HepG2 (cell line): ENCODE results near the gene SRBD1. TPM values are rescaled to one million over a fixed set of nuclear protein-coding genes. Genes with fewer than 3 reads are reported as not detected.

ENCODE experiments used
- ATF7 ChIP-seq, 2 experiments: fragments of 450-650 bp in 1 of 2; sonication (generic) in 1 of 2; formaldehyde crosslinking in 1 of 2; IDR thresholded peaks; 2 replicates each; pipeline versions ENCODE4 v1.4.0 to v1.6.1; 2016 to 2020; ENCODE audit warnings: antibody characterized with exemption in 1 of 2, mild to moderate bottlenecking in 1 of 2, missing genetic modification reagents in 1 of 2
- EHMT2 ChIP-seq: fragments of 200-600 bp; sonication (generic); IDR thresholded peaks from 2 replicates; pipeline ENCODE4 v1.7.0; 2017; ENCODE audit warnings: antibody characterized with exemption, low read depth, low read length, borderline replicate concordance
- FOXO4 ChIP-seq: sonication (generic); formaldehyde crosslinking; conservative IDR thresholded peaks from 2 replicates; pipeline ENCODE4 v1.8.1; 2023; ENCODE audit warnings: missing genetic modification reagents
- HINFP ChIP-seq: sonication (generic); formaldehyde crosslinking; IDR thresholded peaks from 2 replicates; pipeline ENCODE4 v1.4.0; 2020; ENCODE audit warnings: low read depth, mild to moderate bottlenecking, missing genetic modification reagents
- IRF9 ChIP-seq: sonication (generic); formaldehyde crosslinking; IDR thresholded peaks from 2 replicates; pipeline ENCODE4 v1.8.0; 2022; ENCODE audit warnings: missing genetic modification reagents, mild to moderate bottlenecking, borderline replicate concordance
- KAT2B ChIP-seq: fragments of 150-350 bp; IDR thresholded peaks from 2 replicates; pipeline ENCODE4 v1.6.1; 2014; ENCODE audit warnings: low read depth, low read length, borderline replicate concordance
- KDM6A ChIP-seq: IDR thresholded peaks from 2 replicates; pipeline ENCODE4 v1.6.1; 2016; ENCODE audit warnings: low read depth
- MIER3 ChIP-seq: IDR thresholded peaks from 2 replicates; pipeline ENCODE4 v1.6.1; 2016; ENCODE audit warnings: missing compliant biosample characterization, borderline replicate concordance
- PREB ChIP-seq: sonication (generic); formaldehyde crosslinking; IDR thresholded peaks from 2 replicates; pipeline ENCODE4 v1.4.0; 2020; ENCODE audit warnings: missing genetic modification reagents
- SKI ChIP-seq: fragments of 450-650 bp; IDR thresholded peaks from one replicate; pipeline ENCODE4 v1.6.1; 2018; ENCODE audit warnings: mild to moderate bottlenecking; ENCODE audit not compliant: partially characterized antibody
- SNAPC2 ChIP-seq: sonication (generic); formaldehyde crosslinking; IDR thresholded peaks from 2 replicates; pipeline ENCODE4 v1.8.1; 2022; ENCODE audit warnings: mild to moderate bottlenecking, missing genetic modification reagents
- SP2 ChIP-seq: sonication (generic); formaldehyde crosslinking; IDR thresholded peaks from 2 replicates; pipeline ENCODE4 v1.5.1; 2020; ENCODE audit warnings: mild to moderate bottlenecking, missing genetic modification reagents
- SRSF9 ChIP-seq: fragments of 200-400 bp; formaldehyde crosslinking; IDR thresholded peaks from 2 replicates; pipeline ENCODE4 v1.6.1; 2018; ENCODE audit warnings: borderline replicate concordance, mild to moderate bottlenecking, low read depth, low read length; ENCODE audit not compliant: insufficient read depth, poor library complexity, severe bottlenecking
- YY1 ChIP-seq: IDR thresholded peaks from 2 replicates; pipeline ENCODE4 v1.6.1; 2011; ENCODE audit warnings: low read length, low read depth, moderate library complexity, mild to moderate bottlenecking; ENCODE audit not compliant: insufficient read depth, insufficient replicate concordance
- ZFP36L1 ChIP-seq: sonication (generic); formaldehyde crosslinking; IDR thresholded peaks from 2 replicates; pipeline ENCODE4 v1.8.0; 2022; ENCODE audit warnings: mild to moderate bottlenecking, missing genetic modification reagents, moderate library complexity
- ZNF138 ChIP-seq: sonication (generic); formaldehyde crosslinking; IDR thresholded peaks from 2 replicates; pipeline ENCODE4 v1.5.0; 2020; ENCODE audit warnings: mild to moderate bottlenecking, low read depth, missing genetic modification reagents
- ZNF207 ChIP-seq: fragments of 450-650 bp; IDR thresholded peaks from 2 replicates; pipeline ENCODE4 v1.6.1; 2016; ENCODE audit warnings: antibody characterized with exemption, borderline replicate concordance
- ZNF331 ChIP-seq: sonication (generic); formaldehyde crosslinking; IDR thresholded peaks from 2 replicates; pipeline ENCODE4 v1.4.0; 2020; ENCODE audit warnings: missing genetic modification reagents
- ZNF432 ChIP-seq: sonication (generic); formaldehyde crosslinking; IDR thresholded peaks from 2 replicates; pipeline ENCODE4 v1.5.0; 2020; ENCODE audit warnings: missing genetic modification reagents, mild to moderate bottlenecking, borderline replicate concordance
- ZNF441 ChIP-seq: sonication (generic); formaldehyde crosslinking; IDR thresholded peaks from 2 replicates; pipeline ENCODE4 v1.7.0; 2021; ENCODE audit warnings: missing genetic modification reagents, borderline replicate concordance
- ZNF780A ChIP-seq: sonication (generic); formaldehyde crosslinking; IDR thresholded peaks from 2 replicates; pipeline ENCODE4 v1.8.0; 2022; ENCODE audit warnings: mild to moderate bottlenecking, missing genetic modification reagents, moderate library complexity
- ZNF790 ChIP-seq: sonication (generic); formaldehyde crosslinking; IDR thresholded peaks from 2 replicates; pipeline ENCODE4 v1.8.0; 2022; ENCODE audit warnings: missing genetic modification reagents, mild to moderate bottlenecking, borderline replicate concordance
- ZNF878 ChIP-seq: sonication (generic); formaldehyde crosslinking; IDR thresholded peaks from 2 replicates; pipeline ENCODE4 v1.8.1; 2023; ENCODE audit warnings: mild to moderate bottlenecking, missing genetic modification reagents, moderate library complexity
- ZSCAN12 ChIP-seq: sonication (generic); formaldehyde crosslinking; IDR thresholded peaks from 2 replicates; pipeline ENCODE4 v1.9.0; 2021; ENCODE audit warnings: mild to moderate bottlenecking, missing genetic modification reagents
- polyA plus RNA-seq, 8 experiments: library from polyadenylated mRNA; depleted of rRNA in 3 of 8; stranded (reverse) in 7 of 8; unstranded in 1 of 8; fragments of >200 nt; fragmentation: Illumina TruSeq in 4 of 8; extraction: Trizol in 4 of 8; gene quantifications; 2 replicates each; pipeline versions ENCODE4 v1.2.1 to v1.2.3, GENCODE V29; 2011 to 2016; ENCODE audit warnings: low read depth in 4 of 8, missing spikeins in 1 of 8, mixed read lengths in 1 of 8; ENCODE audit not compliant: insufficient read depth in 1 of 8
- total RNA-seq, 5 experiments: library from RNA; depleted of rRNA; stranded (reverse); fragments of >200 nt; fragmentation: Illumina TruSeq; extraction: Trizol; gene quantifications; 2 replicates each; pipeline ENCODE4 v1.2.3, GENCODE V29; 2016; ENCODE audit warnings: low read depth in 1 of 5

The SRBD1 gene
- total and polyA plus RNA-seq, 2 of the 13 experiments (the other 11 are each of a cell fraction or from before 2014, with no cell fraction given): 3.2 to 23.9 TPM

- TF ChIP-seq ATF7 (IDR thresholded peaks at IDR 0.05) (no peak), ATF7 (CRISPR knock-in tag; IDR thresholded peaks at IDR 0.05) (no peak; the same call in 1 of the 2 replicates), ZNF331 (CRISPR knock-in tag) (peak; percentile 89; the same call in 1 of the 2 replicates), IRF9 (CRISPR knock-in tag) (no peak; the same call in 1 of the 2 replicates), ZFP36L1 (CRISPR knock-in tag) (no peak), FOXO4 (CRISPR knock-in tag) (no peak), ZNF432 (no peak), SKI (no peak), SNAPC2 (CRISPR knock-in tag) (no peak), SP2 (CRISPR knock-in tag) (peak; percentile 79), SRSF9 (no peak), PREB (CRISPR knock-in tag) (no peak), MIER3 (CRISPR knock-in tag) (0 out of 2 replicates have a peak, but pooled peaks have one; percentile 60), ZNF780A (no peak), EHMT2 (no peak), ZNF790 (CRISPR knock-in tag) (no peak), ZNF441 (no peak), KAT2B (no peak), HINFP (CRISPR knock-in tag) (peak; percentile 92), YY1 (peak; percentile 79), ZNF878 (peak; percentile 59; the same call in 1 of the 2 replicates), ZNF207 (no peak), KDM6A (CRISPR knock-in tag) (no peak), ZNF138 (CRISPR knock-in tag) (no peak), ZSCAN12 (CRISPR knock-in tag) (no peak)
These were observed at the start of gene SRBD1 (continued) for GRCh38 chr2:45611020-45611859.
